Stimulated activated CD8-positive, alpha-beta memory T cell treated with anti-CD3 and anti-CD28 coated beads, Interleukin-4, amount 100 ng/mL, for 4 hours (primary cell): ENCODE results near the gene KRT14.

Source experiments
- DNase-seq, 2 donors: peaks; one replicate each; pipeline ENCODE4 v3.0.0-alpha.2; 2020; ENCODE audit warnings: low read depth in 2 of 2, low spot score in 1 of 2

KRT14 gene

DNA sequence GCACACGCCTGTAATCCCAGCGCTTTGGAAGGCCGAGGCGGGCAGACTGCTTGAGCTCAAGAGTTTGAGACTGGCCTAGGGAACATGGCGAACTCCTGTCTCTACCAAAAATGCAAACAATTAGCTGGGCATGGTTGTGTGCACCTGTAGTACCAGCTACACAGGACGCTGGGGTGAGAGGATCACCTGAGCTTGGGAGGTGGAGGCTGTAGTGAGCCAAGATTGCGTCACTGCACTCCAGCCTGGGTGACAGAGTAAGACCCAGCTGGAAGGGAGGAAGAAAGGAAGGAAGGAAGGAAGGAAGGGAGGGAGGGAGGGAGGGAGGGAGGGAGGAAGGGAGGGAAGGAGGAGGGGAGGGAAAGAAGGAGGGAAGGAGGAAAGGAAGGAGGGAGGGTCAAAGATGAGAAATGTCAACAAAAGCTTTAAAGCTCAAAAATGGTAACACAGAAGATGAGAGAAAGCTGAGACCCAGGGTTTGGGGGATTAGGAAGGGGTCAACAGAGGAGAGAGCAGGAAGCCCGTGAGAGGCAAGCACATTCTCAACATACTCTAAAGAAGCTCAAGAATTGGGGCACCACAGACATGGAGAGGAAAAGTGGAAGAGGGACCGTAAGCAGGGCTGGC, 53.6 kb downstream of the KRT14 start:
- DNase-seq, result no peak
